Fibroblast of skin of scalp (primary cell): Measurements from ENCODE around the gene SPEN.
"Not testable (repeated sequence)": the region's sequence is repeated elsewhere in the genome, so short reads cannot be mapped to it uniquely, and the experiment has no call there.

Experiments used
- DNase-seq: peaks from one replicate; pipeline ENCODE4 v3.0.0-alpha.2; 2013

SPEN gene

GRCh38 chr1:15858069-15858670 is 10.7 kb downstream of the SPEN start:
- no peak for DNase-seq

- no peak for DNase-seq
Observed at GRCh38 chr1:15858672-15859372, 11.3 kb downstream of the SPEN start.

- DNase-seq = peak; percentile 2
Observed at GRCh38 chr1:15863156-15863901, 15.8 kb downstream of the SPEN start.

DNA sequence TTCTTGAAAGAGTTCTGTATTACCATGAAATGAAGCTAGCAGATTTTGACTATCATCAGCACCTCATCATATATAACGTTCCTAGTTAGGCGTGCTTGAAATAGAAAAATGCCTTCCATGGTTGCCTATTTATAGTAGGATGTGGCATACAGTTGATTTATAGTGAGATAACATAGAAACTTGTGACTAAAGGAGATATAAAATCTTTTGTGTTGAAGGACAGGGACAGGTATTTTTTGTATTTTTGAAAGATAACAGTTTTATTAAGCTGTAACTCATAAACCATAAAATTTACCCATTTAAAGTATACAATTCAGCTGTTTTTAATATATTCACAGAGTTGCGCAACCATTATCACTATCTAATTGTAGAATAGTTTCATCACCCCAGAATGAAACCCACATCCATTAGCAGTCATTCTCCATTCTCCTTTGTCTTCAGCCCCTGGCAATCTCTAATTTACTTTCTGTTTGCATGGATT is 19.3 kb downstream of the SPEN start:
- peak; percentile 42 for DNase-seq

DNA sequence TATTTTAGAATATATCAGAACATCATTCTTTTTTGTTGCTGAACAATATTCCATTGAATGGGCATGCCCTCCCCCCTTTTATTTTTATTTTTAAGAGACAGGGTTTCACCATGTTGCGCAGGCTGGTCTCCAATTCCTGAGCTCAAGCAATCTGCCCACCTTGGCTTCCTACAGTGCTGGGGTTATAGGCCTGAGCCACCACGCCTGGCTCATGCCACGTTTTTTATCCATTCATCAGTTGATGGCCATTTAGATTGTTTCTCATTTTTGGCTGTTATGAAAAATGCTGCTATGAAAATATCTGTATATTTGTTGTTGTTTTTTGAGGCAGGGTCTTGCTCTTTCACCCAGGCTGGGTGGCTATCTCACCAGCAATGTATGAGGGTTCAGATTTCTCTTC is 19.8 kb downstream of the SPEN start:
- no peak for DNase-seq

DNA sequence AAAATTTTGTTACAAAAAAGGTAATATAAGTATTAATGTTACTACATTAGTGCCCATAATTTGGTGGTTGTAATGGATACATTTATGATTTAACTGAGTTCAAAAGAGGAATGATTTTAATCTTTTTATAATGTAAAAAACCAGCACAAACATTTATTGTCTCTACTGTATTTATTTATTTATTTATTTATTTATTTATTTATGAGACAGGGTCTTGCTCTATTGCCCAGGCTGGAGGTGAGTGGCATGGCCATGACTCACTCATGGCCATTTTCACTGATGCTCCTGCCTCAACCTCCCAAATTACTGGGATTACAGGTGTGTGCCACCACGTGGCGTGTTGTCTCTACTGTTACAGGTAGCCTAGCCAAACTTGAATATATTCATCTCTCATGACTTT is 21.9 kb downstream of the SPEN start:
- no peak for DNase-seq

GRCh38 chr1:15870421-15870820 is 22.9 kb downstream of the SPEN start:
- no peak for DNase-seq

GRCh38 chr1:15874471-15874870 is 27.0 kb downstream of the SPEN start:
- DNase-seq = no peak

DNA sequence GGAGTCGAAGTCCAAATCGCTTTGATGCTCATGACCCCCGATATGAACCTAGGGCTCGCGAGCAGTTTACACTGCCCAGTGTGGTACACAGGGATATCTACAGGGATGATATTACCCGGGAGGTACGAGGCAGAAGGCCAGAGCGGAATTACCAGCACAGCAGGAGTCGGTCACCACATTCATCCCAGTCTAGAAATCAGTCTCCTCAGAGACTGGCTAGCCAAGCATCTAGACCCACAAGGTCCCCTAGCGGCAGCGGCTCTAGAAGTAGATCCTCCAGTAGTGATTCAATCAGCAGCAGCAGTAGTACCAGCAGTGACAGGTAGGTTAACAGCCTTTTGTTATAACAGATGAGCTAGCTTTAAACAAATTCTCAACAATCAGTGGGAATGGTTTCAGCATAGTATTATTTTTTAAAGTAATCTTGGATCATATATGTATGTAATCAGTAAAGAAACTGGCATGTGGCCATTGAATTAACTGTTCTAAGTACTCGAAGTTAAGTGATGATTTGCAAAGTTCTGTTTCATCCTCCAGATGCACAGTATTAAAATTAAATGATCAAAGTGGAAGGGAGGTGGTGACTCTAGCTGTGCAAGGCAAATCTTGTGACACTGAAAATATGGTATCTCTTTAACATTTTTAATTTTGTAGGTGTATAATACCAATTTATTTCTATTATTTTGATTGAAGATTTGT is 29.0 kb downstream of the SPEN start:
- DNase-seq = peak; percentile 20

GRCh38 chr1:15881961-15882360 is 34.5 kb downstream of the SPEN start:
- no peak for DNase-seq

DNA sequence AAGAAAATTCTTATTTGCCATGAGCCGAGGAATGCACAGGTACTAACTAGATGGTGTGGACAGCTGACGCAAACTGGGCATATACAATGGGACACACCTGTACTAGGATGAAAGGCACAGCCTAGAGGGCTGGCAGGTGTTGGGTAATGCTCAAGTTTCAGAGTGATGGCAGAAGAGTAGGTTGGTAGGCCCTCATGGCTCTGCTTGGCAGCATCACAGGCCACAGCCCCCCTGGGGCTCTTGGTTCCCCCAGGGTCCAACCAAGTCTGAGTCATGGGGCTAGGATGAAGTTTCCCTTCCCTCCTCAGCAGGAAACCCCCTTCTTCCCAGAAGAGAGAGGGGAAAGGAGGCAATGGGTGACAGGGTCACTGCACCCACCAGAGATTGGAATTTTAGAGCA is 35.2 kb downstream of the SPEN start:
- peak; percentile 54 for DNase-seq

DNA sequence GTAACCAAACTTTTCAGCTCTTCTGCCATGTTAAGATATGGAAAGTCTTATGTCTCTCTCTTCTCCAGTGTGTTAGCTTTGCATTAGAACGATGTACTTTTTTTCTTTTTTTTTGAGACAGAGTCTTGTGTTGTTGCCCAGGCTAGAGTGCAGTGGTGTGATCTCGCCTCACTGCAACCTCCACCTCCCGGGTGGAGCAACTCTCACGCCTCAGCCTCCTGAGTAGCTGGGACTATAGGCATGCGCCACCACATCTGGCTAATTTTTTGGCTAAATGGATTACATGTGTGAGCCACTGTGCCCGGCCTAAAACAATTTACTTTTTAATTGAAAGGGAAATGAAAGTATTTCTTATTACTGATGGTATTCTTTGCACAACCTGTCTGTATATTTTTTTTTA is 35.8 kb downstream of the SPEN start:
- DNase-seq = peak; percentile 23

DNA sequence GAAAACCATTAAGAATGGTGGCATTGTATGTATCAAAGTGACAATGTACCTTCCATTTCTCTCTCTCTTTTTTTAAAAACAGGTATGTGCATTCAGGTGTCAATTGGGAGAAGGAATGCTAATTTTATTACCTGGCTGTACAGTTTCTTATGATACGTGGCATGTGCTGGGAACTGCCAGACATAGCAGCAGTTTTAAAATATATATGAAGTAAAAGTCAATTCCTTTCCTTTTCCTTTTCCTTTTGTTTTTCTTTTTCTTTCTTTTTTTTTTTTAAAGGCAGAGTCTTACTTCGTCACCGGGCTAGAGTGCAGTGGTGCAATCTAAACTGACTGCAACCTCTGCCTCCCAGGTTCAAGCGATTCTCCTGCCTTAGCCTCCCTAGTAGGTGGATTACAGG is 37.0 kb downstream of the SPEN start:
- no peak for DNase-seq

DNA sequence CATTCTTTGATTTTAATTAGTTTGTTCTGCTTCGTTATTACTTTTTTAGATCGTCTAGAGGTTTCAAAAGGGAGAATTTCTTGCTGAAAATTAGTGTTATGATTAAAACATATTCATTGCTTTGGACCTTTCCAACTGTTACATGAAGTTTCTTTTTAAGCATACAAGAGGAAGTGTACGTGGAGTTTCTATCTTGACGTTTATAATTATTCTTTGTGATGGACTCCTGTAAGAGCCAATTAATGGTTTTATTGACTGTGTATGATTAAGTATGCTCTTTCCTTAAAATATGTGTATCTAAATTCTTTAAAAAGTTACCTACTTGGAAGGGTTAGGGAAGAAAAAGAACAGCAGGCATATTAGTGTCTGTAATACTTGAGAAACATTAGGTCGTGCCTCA is 37.8 kb downstream of the SPEN start:
- no peak for DNase-seq

DNA sequence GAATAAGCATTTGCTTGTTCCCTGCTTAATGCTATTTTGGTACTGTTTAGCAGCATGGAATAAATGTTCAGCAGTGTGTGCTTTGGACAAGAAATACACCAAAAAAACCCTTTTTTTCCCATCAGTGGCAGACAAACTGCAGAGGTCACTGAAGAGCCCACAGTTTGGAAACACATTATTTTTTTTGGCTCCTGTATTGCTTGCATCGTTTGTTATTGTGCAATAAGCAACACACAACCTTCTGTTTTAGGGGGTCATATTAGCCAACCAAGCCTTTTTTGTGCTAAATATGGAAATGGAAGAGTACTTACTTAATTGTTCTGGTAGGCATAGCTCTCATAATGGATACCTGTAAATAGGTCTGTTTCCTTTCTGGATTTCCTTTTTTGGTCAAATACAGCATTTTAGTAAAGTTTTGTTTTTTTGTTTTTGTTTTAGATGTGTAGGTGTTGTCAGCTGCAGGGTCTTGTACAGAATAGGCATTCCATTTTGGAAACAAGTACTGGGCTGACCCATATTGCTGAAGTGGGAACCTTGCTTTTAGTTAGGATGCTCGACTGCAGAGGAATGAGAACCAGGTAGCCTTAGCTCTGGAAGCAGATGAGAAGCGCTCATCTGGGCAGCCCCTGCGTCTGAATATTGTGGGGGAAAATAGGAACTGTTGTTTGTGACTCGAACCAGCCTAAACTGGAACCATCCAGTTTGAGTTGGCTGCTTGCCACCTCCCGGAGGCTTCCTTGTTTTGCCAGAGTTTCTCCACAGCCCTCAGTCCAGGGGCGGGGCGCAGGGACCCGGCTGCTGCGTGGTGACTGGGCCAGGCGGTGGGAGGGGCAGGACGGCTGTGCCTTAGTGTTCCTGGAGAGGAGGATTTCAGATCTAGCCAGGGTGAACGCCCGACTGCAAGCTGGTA is 38.4 kb downstream of the SPEN start:
- DNase-seq = peak; percentile 95

- no peak for DNase-seq
Observed at GRCh38 chr1:15886611-15887167, 39.2 kb downstream of the SPEN start.

DNA sequence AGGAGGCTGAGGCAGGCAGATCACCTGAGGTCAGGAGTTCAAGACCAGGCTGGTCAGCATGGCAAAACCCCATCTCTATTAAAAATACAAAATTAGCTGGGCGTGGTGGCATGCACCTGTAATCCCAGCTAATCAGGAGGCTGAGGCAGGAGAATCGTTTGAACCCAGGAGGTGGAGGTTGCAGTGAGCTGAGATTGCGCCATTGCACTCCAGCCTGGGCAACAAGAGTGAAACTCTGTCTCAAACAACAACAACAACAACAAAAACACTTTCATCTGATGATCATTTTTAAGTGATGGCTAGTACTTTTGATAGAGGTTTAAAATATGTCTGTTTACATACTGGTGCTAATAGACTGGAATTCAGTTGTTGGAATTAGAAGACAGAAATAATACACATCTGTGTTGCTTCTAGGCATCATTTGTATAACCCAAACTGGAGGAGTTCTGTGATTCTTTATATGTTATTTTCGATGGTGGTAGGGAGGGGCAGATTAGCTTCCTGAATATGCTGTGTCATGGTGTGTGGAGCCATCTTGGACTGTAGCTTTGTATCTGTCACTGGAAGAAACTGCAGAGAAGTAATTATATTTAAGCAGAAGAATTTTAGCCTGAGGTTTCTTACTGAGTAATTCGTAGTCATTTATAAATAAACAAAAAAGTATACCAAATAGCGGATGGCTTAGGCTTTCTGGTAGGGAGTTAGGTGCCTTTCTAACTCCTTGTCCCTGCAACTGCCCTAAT is 45.5 kb downstream of the SPEN start:
- DNase-seq = peak; percentile 48

GRCh38 chr1:15895233-15895632 is 47.7 kb downstream of the SPEN start:
- no peak for DNase-seq

- not testable (repeated sequence) for DNase-seq
Observed at GRCh38 chr1:15896841-15897610, 49.5 kb downstream of the SPEN start.

- no peak for DNase-seq
Observed at GRCh38 chr1:15899266-15899665, 51.8 kb downstream of the SPEN start.
